A673 (cell line): Measurements from ENCODE around the gene UNC45B.

ENCODE experiments used
- EZH2 ChIP-seq: fragments of 200-600 bp; sonication (generic); IDR thresholded peaks from 2 replicates; pipeline ENCODE4 v1.6.1; 2017; ENCODE audit warnings: borderline replicate concordance, low read depth, mild to moderate bottlenecking, mixed read lengths, antibody characterized with exemption, low read length; ENCODE audit not compliant: poor library complexity, severe bottlenecking
- TF ChIP-seq, protein P1 (sequence below): fragments of 300-800, 200-600 bp; sonication (generic); conservative IDR thresholded peaks from 2 replicates; pipeline ENCODE4 v1.5.1; 2017; ENCODE audit warnings: low read depth, mild to moderate bottlenecking, antibody characterized with exemption, low read length, moderate library complexity, mixed read lengths

- TF ChIP-seq, protein P1, sequence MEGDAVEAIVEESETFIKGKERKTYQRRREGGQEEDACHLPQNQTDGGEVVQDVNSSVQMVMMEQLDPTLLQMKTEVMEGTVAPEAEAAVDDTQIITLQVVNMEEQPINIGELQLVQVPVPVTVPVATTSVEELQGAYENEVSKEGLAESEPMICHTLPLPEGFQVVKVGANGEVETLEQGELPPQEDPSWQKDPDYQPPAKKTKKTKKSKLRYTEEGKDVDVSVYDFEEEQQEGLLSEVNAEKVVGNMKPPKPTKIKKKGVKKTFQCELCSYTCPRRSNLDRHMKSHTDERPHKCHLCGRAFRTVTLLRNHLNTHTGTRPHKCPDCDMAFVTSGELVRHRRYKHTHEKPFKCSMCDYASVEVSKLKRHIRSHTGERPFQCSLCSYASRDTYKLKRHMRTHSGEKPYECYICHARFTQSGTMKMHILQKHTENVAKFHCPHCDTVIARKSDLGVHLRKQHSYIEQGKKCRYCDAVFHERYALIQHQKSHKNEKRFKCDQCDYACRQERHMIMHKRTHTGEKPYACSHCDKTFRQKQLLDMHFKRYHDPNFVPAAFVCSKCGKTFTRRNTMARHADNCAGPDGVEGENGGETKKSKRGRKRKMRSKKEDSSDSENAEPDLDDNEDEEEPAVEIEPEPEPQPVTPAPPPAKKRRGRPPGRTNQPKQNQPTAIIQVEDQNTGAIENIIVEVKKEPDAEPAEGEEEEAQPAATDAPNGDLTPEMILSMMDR: no peak
- TF ChIP-seq EZH2: no peak
Observed at GRCh38 chr17:35164716-35165115, 17.1 kb downstream of the UNC45B start.
